ENCODE measurements around the gene LRSAM1.
"Not testable (repeated sequence)": the region's sequence is repeated elsewhere in the genome, so short reads cannot be mapped to it uniquely, and the experiment has no call there.

LRSAM1 gene

DNA sequence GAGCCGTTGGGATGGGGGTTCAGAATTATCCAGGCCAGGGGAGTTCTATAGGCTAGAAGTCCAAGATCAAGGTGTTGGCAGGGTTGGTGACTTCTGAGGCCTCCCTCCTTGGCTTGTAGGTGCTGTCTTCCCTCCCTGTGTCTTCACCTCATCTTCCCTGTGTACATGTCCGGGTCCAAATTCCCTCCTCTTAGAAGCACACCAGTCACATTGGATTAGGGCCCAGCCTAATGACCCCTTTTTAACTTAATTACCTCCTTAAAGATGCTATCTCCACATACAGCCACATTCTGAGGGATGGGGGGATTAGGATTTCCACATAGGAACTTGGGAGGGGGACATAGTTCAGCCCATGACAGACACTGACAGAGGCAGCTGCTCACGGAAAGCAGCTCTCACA, 12.1 kb downstream of the LRSAM1 start:
- DNase-seq: no peak

DNA sequence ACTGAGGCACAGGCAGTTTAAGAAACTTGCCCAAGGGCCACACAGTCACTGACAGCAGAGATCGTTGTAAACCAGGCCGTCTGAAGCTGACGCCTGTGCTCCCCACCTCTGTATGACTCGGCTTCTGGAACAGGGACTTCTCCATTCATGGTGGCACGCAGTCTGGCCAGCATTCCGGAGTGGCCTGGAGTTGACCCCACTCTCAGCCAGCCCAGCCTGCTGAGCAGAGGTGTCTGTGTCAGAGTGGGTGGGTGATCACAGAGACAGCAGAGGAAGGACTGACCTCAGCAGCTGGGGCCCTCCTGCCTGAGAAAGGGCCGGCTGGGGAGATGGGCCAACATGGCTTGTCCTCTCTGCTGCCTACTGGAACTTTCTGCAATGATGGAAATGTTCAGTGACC, 12.6 kb downstream of the LRSAM1 start:
- no peak for DNase-seq

DNA sequence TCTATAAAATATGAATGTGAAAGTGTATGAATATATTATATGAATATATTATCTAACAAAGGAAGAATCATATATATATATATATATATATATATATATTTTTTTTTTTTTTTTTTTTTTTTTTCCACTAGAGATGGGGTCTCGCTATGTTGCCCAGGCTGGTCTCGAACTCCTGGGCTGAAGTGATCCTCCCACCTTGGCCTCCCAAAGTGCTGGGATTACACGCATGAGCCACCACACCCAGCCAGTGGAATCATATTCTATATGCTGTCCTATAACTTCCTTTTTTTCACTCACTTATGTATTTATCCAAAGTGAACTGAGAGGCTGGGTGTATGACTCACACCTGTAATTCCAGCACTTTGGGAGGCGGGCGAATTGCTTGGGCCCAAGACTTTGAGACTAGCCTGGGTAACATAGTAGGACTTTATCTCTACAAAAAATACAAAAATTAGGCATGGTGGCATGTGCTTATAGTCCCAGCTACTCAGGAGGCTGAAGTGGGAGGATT, 15.2 kb downstream of the LRSAM1 start:
- DNase-seq: not testable (repeated sequence)

DNA sequence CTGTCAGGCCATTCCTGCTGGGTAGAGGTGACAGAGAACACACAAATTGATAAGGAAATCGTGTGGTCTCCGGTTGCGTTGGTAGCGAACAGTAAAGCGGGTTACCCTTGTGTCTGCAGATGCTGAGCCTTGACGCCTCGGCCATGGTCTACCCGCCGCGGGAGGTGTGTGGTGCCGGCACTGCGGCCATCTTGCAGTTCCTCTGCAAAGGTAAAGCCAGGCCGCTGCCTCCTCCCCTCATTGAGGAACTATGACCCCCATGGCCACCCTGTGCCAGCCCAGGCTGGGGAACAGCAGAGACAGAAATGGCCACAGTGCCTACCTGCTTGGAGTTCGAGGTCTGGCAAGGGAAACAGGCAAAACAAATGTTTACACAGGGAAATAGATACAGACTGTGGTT, 16.3 kb downstream of the LRSAM1 start:
- DNase-seq: no peak

DNA sequence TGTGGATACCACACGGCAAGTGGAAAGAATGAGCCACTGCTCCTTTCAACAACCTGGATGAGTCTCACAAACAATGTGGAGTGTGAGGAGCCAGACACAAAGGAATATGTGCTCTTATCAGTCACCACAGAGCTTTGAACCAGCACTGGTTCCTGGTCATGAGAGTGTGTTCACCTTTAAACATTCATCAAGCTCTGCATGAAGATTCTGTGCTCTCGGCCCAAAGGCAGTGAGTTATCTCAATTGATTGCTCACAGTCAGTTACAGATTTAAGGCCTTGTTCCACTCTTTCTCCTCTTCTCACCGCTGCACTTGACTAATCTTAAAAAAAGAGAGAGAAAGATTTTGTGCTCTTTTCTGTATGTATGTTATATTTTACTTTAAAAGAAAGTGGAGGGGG, 19.4 kb downstream of the LRSAM1 start:
- no peak for DNase-seq

DNA sequence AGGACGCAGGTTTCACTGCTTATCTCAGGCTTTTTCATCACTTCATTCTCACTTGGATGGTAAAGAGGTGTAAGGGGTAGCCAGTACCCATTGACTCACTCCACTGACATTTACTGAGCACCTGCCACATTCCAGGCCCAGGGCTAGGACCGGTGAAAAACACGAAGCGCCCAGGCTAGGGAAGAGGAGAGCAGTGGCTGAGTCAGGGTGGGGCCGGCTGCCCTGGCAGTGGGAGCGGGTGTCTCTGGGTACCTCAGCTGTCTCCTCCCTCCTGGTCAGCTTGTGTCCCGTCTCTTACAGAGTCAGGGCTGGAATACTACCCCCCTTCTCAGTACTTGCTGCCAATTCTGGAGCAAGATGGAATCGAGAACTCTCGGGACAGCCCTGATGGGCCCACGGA, 22.2 kb downstream of the LRSAM1 start:
- no peak for DNase-seq

DNA sequence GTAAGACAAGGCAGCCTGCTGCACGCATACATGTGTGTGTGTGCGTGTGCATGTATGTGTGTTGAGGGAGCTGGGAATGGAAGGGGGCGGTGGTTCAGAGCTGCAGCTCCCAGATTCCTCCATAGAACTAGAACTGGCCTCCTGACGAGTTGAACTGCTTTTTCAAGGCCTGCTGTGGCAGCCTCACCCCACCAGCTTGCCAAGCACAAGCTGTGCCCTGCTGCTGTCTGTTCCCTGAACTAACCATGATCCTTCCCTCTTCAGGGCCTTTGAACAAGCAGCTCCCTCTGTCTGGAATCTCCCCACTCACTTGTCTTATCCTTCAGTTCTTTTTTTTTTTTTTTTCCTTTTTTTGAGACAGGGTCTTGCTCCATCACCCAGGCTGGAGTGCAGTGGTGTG, 22.6 kb downstream of the LRSAM1 start:
- DNase-seq: no peak

DNA sequence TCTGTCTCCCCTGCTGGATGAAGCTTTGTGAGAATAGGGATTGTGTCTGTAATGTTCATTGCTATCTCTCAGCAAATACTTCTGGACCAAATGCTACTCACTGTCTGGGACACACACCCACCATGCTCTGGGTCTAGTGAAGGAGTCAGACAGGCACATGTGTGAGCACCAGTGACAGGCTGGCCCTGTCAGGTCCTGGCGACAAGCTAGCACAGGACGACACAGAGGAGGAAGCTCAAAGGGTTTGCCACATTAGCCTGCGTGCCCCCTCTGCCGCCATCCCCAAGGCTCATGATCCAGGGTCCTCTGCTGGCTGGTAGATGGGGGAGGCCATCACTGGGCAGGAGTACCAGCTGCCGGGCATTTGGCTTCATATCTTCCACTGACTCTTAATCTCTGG, 23.3 kb downstream of the LRSAM1 start:
- DNase-seq: no peak

DNA sequence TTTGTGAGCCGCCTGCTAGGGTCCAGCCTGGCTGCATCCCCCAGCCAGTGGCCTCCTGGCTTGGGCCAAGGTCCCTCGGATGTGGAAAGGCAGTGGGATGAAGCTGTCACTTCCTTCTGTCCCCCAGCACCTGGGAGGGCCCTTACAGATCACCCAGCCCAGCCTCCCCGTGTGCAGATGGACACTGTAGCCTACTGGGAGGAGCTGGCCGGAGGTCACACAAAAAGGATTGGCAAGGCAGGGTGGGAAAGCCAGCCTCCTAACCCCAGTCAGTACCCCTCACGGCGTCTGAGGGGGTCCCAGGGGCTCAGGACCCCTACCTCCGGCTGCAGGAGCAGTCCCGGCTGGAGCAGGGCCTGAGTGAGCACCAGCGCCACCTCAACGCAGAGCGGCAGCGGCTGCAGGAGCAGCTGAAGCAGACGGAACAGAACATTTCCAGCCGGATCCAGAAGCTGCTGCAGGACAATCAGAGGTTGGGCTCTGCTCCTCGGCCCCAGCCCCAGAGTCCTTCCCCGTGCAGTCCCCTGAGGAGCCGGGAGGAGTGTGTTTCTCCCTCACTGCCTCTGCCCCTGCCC, 28.3 kb downstream of the LRSAM1 start:
- DNase-seq: no peak

DNA sequence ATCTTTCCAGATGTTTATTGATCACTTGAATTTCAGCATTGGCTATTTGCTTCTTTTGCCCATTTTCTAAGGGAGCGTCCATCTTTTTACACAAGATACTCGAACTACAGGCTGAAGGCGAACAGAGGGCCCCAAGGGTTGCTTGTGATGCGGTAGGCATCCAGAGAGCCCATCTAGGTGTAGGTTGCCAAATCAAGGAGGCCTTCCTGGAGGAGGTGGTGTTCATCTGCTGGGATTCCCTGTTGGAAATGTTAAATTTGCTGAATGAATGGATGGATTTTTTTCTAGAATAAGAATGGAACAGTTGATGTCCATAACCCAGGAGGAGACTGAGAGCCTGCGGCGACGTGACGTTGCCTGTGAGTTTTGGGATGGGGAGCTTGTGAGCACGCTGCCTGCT, 31.4 kb downstream of the LRSAM1 start:
- DNase-seq: no peak

DNA sequence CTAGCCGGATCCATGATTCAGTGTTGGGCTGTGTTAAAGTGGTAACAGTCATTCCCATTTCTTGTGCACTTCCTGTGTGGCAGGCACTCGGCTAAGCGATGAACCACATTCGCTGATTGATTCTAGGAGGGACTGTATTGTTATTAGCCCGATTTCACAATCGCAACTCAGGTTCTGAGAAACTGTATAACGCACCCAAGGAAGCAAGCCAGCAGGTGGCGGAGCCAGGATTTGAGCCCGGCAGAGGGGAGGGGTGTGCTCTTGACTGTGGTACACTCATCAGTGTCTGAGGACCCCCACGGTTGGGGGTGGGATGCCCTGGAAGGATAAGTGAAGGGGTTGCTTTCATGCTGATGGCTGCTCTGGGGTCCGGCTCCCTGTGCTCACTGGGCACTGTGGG, 34.7 kb downstream of the LRSAM1 start:
- no peak for DNase-seq

DNA sequence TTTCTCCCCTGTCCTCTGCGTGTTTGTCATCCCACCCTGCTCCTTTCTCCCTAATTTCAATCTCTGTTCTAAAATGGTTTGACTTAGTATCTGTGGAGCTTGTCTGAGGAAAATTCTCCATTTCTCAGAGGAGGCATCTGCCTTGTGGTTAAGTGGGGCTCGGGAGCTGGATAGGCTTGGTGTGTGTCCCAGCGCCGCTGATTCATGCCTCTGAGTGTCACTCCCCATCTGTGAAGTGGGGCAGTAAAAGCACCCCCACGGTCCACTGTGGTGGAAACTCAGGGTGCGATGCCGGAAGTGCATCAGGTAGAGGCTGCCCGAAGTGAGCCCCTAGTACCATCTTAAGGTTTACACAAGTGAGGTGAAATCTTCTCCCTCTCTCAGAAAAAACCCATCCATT, 37.6 kb downstream of the LRSAM1 start:
- DNase-seq: no peak

DNA sequence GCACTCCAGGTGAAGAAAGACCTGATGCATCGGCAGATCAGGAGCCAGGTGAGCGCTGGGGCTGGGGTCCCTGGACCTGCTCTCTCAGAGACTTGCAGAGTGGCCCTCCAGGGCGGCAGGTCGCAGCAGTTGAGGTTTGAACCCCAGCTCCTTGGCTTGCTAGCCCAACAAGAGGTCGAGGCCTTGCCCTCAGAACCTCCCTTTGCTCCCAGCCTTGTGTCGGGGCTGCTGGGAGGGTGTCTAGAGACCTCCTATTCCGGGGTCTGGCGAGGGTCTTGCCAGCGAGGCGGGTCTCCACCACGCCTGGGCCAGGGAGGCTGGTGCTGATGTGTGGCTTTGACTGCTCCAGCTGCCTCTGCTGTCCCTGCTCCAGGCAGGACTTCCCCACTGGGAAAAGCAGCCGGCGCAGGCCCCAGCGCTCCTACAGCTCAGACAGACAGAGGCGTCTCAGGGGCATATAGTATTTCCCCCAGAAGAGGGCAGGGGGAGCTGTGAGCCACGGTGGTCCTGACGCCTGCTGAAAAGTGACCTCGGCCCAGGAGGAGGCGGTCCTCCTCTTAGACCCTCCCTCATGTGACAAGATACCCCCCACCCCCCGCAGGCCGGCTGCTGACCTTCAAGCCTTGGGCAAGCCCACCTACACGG, 38.3 kb downstream of the LRSAM1 start:
- DNase-seq: no peak

DNA sequence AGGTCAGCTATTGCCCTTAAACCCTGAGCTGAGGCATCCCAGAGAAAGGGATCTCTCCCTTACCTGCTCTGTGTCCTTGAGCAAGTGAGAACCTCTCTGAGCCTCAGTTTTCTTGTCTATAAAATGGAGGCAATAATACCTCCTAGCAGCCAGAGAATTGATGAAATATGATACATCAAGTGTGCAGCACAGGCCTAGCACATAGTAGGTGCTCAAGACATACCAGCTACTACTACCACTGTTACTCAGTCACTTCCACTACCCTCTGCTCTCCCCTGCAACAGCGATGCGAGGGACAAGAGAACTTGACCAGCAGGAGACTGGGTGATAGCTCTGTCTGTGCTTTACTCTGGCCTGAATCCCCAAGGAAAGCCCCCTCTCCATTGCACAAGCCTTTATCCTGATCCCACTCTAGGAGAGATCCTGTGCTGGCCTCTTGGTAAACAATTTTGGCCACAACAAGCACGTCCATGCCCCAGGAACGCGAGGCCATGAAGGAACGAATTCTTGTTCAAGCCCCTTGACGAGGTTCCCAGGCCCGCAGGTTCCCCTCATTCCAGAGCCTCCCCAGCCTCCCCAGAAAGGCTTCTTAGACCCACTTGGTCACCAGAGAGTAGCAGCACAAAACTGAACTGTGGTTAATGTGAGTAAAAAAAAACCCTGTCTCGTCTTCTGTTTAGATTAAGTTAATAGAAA, 39.4 kb downstream of the LRSAM1 start:
- DNase-seq: no peak

DNA sequence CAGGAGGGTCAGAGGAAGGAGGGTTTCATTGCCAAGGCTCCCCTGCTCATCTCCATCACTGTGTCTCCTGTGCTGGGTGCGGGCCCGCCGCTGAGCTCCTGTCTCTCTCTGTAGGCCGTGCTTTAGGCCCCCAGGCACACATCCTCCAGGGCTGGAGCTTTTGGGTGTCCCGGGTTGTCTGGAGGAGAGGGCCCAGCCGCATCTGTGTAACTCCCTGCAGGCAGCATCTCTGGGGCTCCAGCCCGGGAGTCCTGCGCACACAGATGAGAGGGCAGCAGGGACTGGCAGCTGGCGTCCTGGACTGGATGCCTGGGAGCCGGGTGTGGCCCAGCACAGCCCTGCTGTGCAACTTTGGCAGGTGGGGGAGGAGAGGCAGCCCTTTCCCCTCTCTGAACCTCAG, 40.2 kb downstream of the LRSAM1 start:
- DNase-seq: no peak

DNA sequence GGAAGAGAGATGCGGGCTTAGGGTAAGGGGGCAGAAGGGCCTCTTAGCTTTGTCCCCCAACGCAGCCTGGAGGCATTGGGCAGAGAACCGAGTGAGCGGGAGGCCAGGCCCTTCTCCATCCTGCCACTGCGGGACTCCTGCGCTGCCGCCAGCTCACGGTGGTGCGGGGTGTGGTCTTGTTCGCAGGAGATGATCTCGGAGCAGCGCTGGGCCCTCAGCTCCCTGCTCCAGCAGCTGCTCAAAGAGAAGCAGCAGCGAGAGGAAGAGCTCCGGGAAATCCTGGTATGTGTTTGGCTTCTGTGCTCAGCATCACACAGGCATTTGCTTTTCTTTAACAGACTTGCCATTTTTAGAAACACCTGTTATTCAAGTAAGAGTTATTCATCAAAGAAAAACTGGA, 41.3 kb downstream of the LRSAM1 start:
- DNase-seq: no peak

DNA sequence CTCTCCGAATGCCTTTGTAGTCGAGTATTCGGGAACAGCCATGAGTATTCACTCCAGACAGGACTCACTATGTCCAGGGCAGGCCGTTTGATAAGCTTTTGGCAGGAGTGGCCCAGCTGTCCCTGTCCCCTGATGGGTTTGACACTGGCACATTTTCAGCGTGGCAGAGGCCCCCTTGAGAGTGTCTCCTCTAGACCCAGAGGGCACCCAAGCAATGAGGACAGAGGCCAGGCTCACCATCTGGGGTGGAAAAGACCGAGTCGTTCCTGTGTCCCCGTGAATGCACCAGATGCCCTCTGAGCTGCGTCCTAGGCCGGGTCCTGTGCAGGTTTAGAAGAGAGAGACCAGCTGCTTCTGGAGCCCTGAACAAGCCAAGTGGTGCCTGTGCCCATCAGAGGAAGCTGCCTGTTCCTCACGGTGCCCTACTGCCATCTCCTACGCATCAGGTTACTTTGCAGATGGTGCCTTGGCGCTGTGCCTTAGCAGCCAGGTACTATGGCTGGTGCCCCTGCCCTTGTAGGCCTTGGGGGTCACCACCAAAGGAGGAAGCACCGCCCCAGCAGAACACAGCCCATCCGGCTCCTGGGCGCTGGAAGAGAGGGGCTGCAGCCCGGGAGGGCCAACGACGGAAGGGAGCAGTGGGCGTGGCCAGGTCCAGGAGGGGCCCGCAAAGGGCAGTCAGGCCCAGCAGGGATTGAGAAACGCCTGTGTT, 42.4 kb downstream of the LRSAM1 start:
- DNase-seq: no peak

DNA sequence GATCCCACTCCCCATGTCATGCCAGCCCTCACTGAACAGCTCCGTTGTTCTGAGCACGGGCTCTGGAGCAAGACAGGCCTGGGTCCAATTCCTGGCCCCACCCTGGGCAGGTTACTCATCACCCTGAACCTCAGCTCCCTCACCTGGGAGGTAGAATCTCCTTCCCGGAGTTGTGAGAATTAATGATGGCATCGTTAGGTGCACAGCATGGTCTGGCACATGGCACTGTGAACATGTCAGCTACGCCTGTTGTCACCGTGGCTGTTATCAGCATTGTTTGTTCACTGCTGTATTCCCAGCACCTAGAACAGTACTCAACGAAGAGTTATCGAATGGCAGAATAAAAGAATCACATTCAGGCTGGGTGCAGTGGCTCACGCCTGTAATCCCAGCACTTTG, 43.0 kb downstream of the LRSAM1 start:
- no peak for DNase-seq

DNA sequence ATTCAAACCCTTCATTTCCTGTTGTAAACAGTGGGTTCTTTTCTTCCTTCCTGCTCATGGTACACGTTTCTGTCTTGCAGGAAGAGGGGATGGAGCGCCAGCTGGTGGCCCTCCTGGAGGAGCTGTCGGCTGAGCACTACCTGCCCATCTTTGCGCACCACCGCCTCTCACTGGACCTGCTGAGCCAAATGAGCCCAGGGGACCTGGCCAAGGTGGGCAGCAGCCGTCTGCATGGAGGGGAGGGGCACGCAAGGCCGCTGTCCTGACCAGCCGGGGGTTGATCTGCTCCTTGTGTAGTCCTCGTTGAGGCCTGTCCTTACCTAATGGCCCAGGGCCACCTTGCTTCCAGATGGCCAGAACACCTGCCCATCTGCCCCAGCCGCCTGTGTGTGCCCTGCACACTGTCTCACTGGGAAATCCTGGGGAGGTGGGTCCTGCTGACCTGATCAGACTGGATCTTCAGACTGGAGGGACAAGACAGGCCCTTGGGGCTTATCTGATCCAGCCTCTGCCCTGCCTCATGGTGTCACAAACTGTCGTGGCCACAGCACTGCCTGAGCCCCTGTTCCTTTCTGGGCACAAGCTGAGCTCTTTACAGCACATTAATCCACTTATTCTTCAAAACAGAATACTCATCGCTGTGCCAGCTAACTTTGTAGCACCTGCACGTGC, 44.7 kb downstream of the LRSAM1 start:
- DNase-seq: no peak

DNA sequence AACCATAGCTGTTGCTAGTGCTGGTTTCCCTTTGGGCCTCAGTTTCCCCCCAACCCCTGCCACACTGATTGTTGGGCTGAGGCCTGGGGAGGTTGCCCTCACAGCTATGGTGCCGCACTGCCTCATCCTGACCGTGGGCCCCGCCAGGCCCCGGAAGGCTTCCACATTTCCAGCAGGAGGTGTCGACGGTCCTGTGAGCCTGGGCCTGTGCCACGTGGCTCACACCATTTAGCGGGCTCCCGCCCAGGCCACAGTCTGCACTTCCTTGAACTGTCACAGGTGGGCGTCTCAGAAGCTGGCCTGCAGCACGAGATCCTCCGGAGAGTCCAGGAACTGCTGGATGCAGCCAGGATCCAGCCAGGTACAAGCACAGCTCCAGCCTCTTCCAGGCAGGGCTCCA, 45.7 kb downstream of the LRSAM1 start:
- DNase-seq: no peak

DNA sequence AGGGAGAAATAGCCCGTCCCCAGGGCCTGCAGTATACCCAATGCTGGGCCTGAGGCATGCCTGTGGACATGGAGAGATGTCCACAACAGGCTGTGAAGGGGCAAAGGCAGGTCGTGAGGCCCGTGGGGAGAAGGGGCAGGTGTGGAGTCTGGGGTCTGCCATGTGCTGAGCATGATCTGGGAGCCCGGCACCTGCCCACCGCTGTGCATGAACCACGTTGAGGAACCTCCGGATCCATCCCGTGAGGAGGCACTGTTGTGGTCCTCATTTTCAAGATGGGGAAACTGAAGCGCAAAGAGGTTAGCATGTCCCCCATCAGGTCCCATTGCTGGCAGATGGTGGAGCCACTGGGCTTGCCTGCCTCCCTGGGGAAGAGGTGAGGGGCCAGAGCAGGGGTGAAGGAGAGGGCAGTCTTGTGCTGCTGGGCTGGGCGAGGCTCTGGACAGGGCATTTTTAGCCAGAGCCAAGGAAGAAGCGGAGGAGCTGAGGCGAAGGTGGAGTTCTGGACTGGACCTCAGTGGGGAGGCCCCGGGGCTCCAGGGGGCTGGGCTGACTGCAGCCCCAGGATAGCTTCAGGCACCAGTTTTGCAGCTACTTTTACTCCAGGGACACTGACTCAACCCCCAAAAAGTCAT, 46.5 kb downstream of the LRSAM1 start:
- no peak for DNase-seq

DNA sequence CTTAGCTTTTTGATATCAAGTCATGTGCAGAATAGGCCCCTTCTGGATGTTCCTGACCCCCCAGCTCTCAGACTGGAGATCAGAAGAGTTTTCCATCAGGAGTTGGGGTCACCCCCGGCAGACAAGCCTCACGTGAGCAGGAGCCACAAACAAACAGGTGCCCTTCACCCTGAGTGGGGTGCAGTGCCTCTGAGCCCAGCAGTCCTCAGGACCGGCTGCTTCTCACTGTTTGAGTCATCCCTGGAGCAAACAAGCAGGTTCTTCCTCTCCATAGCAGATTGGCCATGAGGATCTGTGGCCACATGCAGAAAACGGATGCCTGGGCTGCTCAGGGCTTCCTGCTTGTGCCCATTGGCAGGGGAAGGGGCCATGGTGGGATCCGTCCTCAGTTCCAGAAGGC, 47.0 kb downstream of the LRSAM1 start:
- DNase-seq: no peak

DNA sequence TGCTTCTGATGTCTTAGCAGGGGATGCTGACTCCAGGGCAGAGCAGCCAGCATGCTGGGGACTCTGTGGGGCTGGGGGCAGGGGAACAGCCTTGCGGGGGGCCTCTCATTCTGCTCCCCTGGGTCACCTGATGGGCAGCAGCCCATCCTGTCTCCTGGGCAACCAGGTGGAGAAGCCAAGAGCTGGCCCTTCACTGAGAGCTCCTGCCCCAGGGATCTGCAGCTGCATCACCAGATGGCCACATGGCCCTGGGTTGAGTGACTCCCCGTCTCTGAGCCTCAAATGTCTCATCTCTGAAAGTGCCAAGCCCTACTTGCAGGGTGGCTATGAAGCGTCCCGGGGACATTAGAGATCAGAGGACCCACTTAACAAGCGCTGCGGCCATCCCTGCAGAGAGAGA, 49.1 kb downstream of the LRSAM1 start:
- no peak for DNase-seq

Measured in central memory CD4-positive, alpha-beta T cell (primary cell).